GM20431 (cell line): Measurements from ENCODE around the gene AKAP17A.
"Not testable (repeated sequence)": the region's sequence is repeated elsewhere in the genome, so short reads cannot be mapped to it uniquely, and the experiment has no call there.

ENCODE experiments used
- in situ Hi-C: fragments of 300-500 bp; cut with MseI, MboI; formaldehyde crosslinking; loops from one replicate; pipeline ENCODE4 v1.15.0; 2020; ENCODE audit warnings: low sequenced_read_pairs; ENCODE audit not compliant: unreplicated experiment

Gene AKAP17A

DNA sequence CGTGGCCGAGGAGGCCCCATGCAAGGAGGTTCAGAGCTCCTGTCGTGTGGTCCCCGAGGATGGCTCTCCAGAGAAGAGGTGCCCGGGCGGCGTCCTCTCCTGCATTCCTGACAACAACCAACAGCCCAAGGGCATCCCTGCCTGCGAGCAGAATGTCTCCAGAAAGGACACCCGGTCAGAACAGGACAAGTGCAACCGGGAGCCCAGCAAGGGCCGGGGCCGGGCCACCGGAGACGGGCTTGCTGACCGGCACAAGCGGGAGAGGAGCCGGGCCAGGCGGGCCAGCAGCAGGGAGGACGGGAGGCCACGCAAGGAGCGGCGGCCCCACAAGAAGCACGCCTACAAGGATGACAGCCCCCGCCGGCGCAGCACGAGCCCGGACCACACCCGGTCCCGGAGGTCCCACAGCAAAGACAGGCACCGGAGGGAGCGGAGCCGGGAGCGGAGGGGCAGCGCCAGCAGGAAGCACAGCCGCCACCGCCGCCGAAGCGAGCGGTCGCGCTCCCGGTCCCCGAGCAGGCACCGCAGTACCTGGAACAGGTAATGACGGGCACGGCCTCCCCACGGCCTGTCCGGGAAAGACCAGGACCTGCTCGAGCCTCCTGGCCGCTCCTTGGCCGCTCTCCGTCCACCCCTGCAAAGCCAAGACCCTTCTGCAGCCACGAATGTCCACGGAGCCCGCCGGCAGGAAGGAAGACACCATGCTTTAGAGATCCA, 9.8 kb downstream of the AKAP17A start:
- in situ Hi-C loops, result no loop called here

DNA sequence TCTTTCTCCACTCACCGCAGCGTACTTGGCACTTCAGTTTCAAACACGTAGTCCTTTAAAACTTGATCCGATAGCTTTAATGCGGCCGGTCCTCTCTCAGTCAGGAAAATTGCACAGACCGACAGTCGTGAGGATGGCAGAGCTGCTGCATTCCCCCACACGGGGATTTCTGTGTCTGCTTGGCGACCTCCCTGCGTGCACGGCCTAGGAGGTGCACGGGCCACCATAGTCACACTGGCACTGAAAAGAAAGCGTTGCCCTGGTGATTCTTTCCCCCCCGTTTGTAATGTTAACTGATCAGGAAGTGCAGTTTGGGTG, 10.3 kb downstream of the AKAP17A start:
- in situ Hi-C loops, result no loop called here

- in situ Hi-C loops, result no loop called here
Measured at GRCh38 chrX:1602299-1602698, 10.9 kb downstream of the AKAP17A start.

GRCh38 chrX:1606496-1606895, 15.1 kb downstream of the AKAP17A start:
- in situ Hi-C loops, result no loop called here

GRCh38 chrX:1609311-1609710, 17.9 kb downstream of the AKAP17A start:
- in situ Hi-C loops, result no loop called here

DNA sequence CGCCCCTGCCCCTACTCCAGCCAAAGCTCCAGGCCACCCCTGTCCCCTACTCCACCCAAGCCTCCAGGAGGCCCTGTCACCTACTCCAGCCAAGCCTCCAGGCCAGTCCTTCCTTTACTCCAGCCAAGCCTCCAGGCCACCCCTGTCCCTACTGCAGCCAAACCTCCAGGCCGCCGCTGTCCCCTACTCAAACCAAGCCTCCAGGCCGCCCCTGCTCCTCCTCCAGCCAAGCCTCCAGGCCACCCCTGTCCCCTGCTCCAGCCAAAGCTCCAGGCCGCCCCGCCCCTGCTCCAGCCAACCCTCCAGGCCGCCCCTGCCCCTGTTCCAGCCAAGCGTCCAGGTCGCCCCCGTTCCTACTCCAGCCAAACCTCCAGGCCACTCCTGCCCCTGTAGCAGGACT, 18.4 kb downstream of the AKAP17A start:
- in situ Hi-C loops, result no loop called here

DNA sequence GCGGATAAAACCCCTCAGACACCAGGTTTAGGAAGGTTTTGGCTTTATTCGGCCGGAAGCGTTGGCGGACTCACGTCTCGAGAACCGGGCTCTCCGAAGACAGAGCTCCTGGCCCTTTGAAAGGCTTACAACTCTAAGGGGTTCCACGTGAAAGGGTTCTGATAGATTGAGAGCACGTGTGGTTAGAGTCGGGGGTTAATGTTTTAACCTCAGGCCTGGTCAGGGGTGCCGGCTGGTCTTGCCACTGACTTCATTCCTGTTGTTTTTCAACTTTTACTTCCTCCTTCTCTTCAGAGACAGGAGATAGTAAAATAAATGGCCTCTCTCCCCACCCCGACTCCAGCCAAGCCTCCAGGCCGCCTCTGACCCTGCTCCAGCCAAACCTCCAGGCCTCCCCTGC, 18.8 kb downstream of the AKAP17A start:
- in situ Hi-C loops, result no loop called here

GRCh38 chrX:1610736-1611135, 19.3 kb downstream of the AKAP17A start:
- in situ Hi-C loops, result no loop called here

- in situ Hi-C loops, result no loop called here
Measured at GRCh38 chrX:1612641-1613286, 21.4 kb downstream of the AKAP17A start.

GRCh38 chrX:1614927-1615326, 23.5 kb downstream of the AKAP17A start, which contains the start of gene ASMT:
TSS of gene ASMT (plus strand) at chrX:1615059. CDS start at chrX:1615200, 141 bp downstream.
- in situ Hi-C loops, result no loop called here

DNA sequence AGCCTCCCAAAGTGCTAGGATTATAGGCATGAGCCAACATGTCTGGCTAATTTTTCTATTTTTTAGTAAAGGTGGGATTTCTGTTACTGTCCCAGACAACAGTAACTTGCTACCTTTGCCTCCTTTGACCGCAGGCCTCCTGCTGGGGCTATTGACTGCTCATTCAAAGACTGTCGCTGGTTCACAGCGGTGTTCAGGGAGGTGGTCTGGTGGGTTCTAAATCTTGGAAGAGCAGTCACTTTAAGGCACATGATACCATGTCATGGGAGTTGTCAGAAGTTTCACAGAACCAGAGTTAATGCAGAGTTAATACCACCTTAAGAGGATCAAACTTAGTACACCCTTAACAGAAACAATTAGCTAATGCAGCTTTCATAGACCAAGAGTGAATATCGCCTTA, 27.3 kb downstream of the AKAP17A start:
- in situ Hi-C loops, result no loop called here

DNA sequence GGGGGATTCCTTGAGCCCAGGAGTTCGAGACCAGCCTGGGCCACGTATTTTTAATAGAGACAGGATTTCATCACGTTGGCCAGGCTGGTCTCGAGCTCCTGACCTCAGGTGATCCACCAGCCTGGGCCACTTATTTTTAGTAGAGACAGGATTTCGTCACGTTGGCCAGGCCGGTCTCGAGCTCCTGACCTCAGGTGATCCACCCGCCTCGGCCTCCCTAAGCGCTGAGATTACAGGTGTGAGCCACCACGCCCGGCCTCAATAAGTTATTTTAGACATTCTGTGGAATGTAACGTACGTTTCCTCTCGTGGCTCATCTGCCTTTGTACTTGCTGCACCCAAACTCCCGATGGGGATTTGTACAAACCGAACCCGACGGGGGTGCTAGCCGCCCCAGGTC, 32.3 kb downstream of the AKAP17A start:
- in situ Hi-C loops, result no loop called here

GRCh38 chrX:1624158-1624860, 32.9 kb downstream of the AKAP17A start:
- in situ Hi-C loops, result not testable (repeated sequence)

- in situ Hi-C loops, result not testable (repeated sequence)
Measured at GRCh38 chrX:1624861-1625215, 33.4 kb downstream of the AKAP17A start.

- in situ Hi-C loops, result no loop called here
Measured at GRCh38 chrX:1629244-1629643, 37.8 kb downstream of the AKAP17A start.

DNA sequence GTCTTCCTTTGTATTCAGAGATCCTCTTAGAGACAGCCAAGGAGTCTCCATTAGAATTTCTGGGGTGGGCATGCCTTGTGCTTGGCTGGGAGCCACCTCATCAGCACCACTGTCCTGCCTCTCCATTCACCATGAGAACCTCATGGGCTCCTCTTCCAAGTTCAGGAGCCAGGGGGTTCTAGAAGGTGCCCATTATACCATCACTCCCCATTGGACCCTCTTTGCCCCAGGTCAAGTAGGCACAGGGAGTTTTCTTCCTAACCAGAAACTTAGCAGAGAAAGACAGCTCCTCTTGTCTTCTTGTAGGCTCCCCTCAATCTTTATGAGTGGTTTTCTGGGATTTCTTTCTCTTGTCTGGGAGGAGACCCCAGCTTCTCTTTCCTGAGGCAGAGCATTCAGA, 54.6 kb downstream of the AKAP17A start:
- in situ Hi-C loops, result no loop called here

DNA sequence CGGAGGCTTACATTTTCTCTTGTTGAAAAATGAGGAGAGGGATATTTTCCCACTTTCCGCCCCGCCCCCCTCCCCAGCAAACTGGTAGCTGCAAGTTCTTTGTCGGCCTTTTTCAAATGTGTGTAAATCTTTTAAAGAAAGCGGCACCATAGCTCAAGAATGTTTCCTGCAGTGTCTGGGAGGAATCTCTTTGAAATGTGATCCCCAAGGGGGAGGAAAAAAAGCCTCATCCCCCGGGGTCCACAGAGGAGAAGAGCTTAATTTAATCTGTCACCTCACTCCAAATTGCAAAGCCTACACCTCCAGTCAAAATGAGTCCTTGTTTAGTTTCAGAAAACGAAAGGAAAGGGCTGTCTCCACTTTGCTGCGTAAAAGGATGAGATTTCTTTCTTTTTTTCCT, 58.2 kb downstream of the AKAP17A start:
- in situ Hi-C loops, result loop anchor here (10.0 kb wide), 1 partner anchor 965 kb away; no protein-coding TSS in a partner anchor
